HepG2 (cell line): ENCODE data around the gene ADCK2. TPM values are rescaled to one million over a fixed set of nuclear protein-coding genes. Genes with fewer than 3 reads are reported as not detected.

Experiments used
- ATAC-seq: fragments of 200-7000 bp; cut with Tn5 transposase; 3 replicates; pipeline ENCODE4 v1.9.1; 2020; ENCODE audit warnings: mild to moderate bottlenecking, moderate library complexity
- BruUV-seq: library from RNA; stranded (reverse); fragments of 400-500 nt; replicated peaks from 2 replicates; lab custom pipeline; 2021; lab: Mats Ljungman, UMichigan
- CTCF ChIA-PET: fragments of 300-600 bp; formaldehyde crosslinking; extraction: SDS; loops from one replicate; lab custom pipeline; 2021; ENCODE audit warnings: low total read pairs, inconsistent platforms, low intra/inter-chr PET ratio; lab: Yijun Ruan, JAX
- POLR2A ChIA-PET: fragments of 350-600 bp; sonication (Branson Sonifier 250); formaldehyde crosslinking; loops from one replicate; lab custom pipeline; 2020; ENCODE audit warnings: antibody characterized with exemption, inconsistent platforms; lab: Yijun Ruan, JAX
- DNase-seq: peaks from one replicate; pipeline ENCODE4 v3.0.0-alpha.2; 2015; ENCODE audit warnings: low spot score
- FAIRE-seq: peaks from 3 replicates; lab custom pipeline; 2011; peaks lifted over from hg19 to GRCh38; lab: Jason Lieb, UNC
- H2AFZ ChIP-seq: one replicate; pipeline ENCODE4 v1.6.1; 2011; ENCODE audit warnings: low read length, inconsistent platforms
- H3K27ac ChIP-seq: fragments of 300-600 bp; 3 replicates; pipeline ENCODE4 v1.8.0; 2011; ENCODE audit warnings: mixed run types, mild to moderate bottlenecking, mixed read lengths, low read length, inconsistent platforms; ENCODE audit not compliant: insufficient read depth; ENCODE audit errors: extremely low read length
- H3K27me3 ChIP-seq, 2 experiments: fragments of 200-600 bp in 1 of 2; 2 replicates in 1 of 2; 3 replicates in 1 of 2; pipeline versions ENCODE4 v1.6.0 to v1.8.0; 2011; ENCODE audit warnings: low read length in 2 of 2, mild to moderate bottlenecking in 2 of 2, moderate library complexity in 2 of 2, inconsistent platforms in 1 of 2; ENCODE audit not compliant: insufficient read depth in 2 of 2, control insufficient read depth in 1 of 2
- H3K36me3 ChIP-seq, 2 experiments: fragments of 200-600 bp in 1 of 2; replicated peaks in 1 of 2; 2 replicates in 1 of 2; 3 replicates in 1 of 2; pipeline versions ENCODE4 v1.5.1 to v1.8.0; 2011; ENCODE audit warnings: low read length in 2 of 2, inconsistent platforms in 1 of 2; ENCODE audit not compliant: insufficient read depth in 2 of 2, control insufficient read depth in 1 of 2
- H3K4me1 ChIP-seq: 2 replicates; pipeline ENCODE4 v1.5.1; 2012; ENCODE audit warnings: low read length, inconsistent platforms; ENCODE audit not compliant: insufficient read depth
- H3K4me2 ChIP-seq: 2 replicates; pipeline ENCODE4 v1.6.0; 2011; ENCODE audit warnings: low read depth, low read length, inconsistent platforms
- H3K4me3 ChIP-seq, 3 experiments: fragments of 200-600 bp in 1 of 3; sonication (generic), shearing (Covaris generic) in 1 of 3; replicated peaks in 1 of 3; 2 replicates each; pipeline ENCODE4 v1.5.1; 2011 to 2016; ENCODE audit warnings: low read length in 3 of 3, inconsistent platforms in 2 of 3, low read depth in 2 of 3, mild to moderate bottlenecking in 2 of 3, control low read depth in 1 of 3, mixed read lengths in 1 of 3; ENCODE audit not compliant: insufficient read depth in 1 of 3
- H3K79me2 ChIP-seq: one replicate; pipeline ENCODE4 v1.6.1; 2011; ENCODE audit warnings: low read length, inconsistent platforms; ENCODE audit not compliant: insufficient read depth
- H3K9ac ChIP-seq: 2 replicates; pipeline ENCODE4 v1.6.0; 2011; ENCODE audit warnings: mild to moderate bottlenecking, low read depth, low read length, inconsistent platforms; ENCODE audit not compliant: insufficient read depth
- H3K9me3 ChIP-seq: 2 replicates; pipeline ENCODE4 v1.5.1; 2012; ENCODE audit warnings: mild to moderate bottlenecking, low read length
- H4K20me1 ChIP-seq: 2 replicates; pipeline ENCODE4 v1.6.0; 2011; ENCODE audit warnings: inconsistent platforms, mild to moderate bottlenecking, low read length, moderate library complexity; ENCODE audit not compliant: insufficient read depth
- AHR ChIP-seq: IDR thresholded peaks from 2 replicates; pipeline ENCODE4 v1.6.1; 2018; ENCODE audit warnings: missing genetic modification reagents, missing compliant biosample characterization
- HDAC6 ChIP-seq: fragments of 200-600 bp; sonication (generic); IDR thresholded peaks from 2 replicates; pipeline ENCODE4 v1.7.0; 2017; ENCODE audit warnings: mild to moderate bottlenecking, antibody characterized with exemption, low read length, low read depth
- NCOR1 ChIP-seq: fragments of 200-600 bp; sonication (generic); IDR thresholded peaks from 2 replicates; pipeline ENCODE4 v1.7.0; 2017; ENCODE audit warnings: antibody characterized with exemption, low read length, borderline replicate concordance
- NR2F1 ChIP-seq, 2 experiments: fragments of 450-650 bp in 1 of 2; formaldehyde crosslinking in 1 of 2; IDR thresholded peaks; 2 replicates each; pipeline versions ENCODE4 v1.5.0 to v1.6.1; 2016 to 2020; ENCODE audit warnings: mild to moderate bottlenecking in 1 of 2, missing compliant biosample characterization in 1 of 2, missing genetic modification reagents in 1 of 2, moderate library complexity in 1 of 2
- PAX8 ChIP-seq: sonication (generic); formaldehyde crosslinking; IDR thresholded peaks from 2 replicates; pipeline ENCODE4 v1.8.0; 2022; ENCODE audit warnings: mild to moderate bottlenecking, missing genetic modification reagents, borderline replicate concordance
- ZC3H13 ChIP-seq: sonication (generic); formaldehyde crosslinking; IDR thresholded peaks from 2 replicates; pipeline ENCODE4 v1.8.1; 2023; ENCODE audit warnings: mild to moderate bottlenecking, missing genetic modification reagents, moderate library complexity
- ZNF607 ChIP-seq: sonication (generic); formaldehyde crosslinking; IDR thresholded peaks from 2 replicates; pipeline ENCODE4 v1.5.1; 2020; ENCODE audit warnings: missing genetic modification reagents, mild to moderate bottlenecking, borderline replicate concordance
- WGBS: methylation state at CpG from one replicate; pipeline ENCODE4 v1.1.6; 2017; ENCODE audit warnings: low lambda C conversion rate; 5-methylcytosine and 5-hydroxymethylcytosine counted together
- in situ Hi-C: cut with HindIII; loops from 2 replicates; pipeline ENCODE4 v1.10.0; 2017; ENCODE audit warnings: low pct_unique_long_range_greater_than_20kb; ENCODE audit not compliant: extremely low pct_ligation_motif_present
- intact Hi-C: fragments of 100-400 bp; cut with micrococcal nuclease; formaldehyde crosslinking; loops from one replicate; pipeline ENCODE4 v1.10.0; 2022; ENCODE audit not compliant: unreplicated experiment
- polyA plus RNA-seq, 8 experiments: library from polyadenylated mRNA; depleted of rRNA in 3 of 8; stranded (reverse) in 7 of 8; unstranded in 1 of 8; fragments of >200 nt; fragmentation: Illumina TruSeq in 4 of 8; extraction: Trizol in 4 of 8; gene quantifications; 2 replicates each; pipeline versions ENCODE4 v1.2.1 to v1.2.3, GENCODE V29; 2011 to 2016; ENCODE audit warnings: low read depth in 4 of 8, missing spikeins in 1 of 8, mixed read lengths in 1 of 8; ENCODE audit not compliant: insufficient read depth in 1 of 8
- total RNA-seq, 5 experiments: library from RNA; depleted of rRNA; stranded (reverse); fragments of >200 nt; fragmentation: Illumina TruSeq; extraction: Trizol; gene quantifications; 2 replicates each; pipeline ENCODE4 v1.2.3, GENCODE V29; 2016; ENCODE audit warnings: low read depth in 1 of 5
- TF ChIP-seq, protein P1 (sequence below): sonication (generic); formaldehyde crosslinking; IDR thresholded peaks from 2 replicates; pipeline ENCODE4 v1.5.1; 2020; ENCODE audit warnings: missing genetic modification reagents, mild to moderate bottlenecking, borderline replicate concordance
- TF ChIP-seq, protein P2 (sequence below): sonication (generic); formaldehyde crosslinking; conservative IDR thresholded peaks from 2 replicates; pipeline ENCODE4 v1.4.0; 2020; ENCODE audit warnings: mild to moderate bottlenecking, missing genetic modification reagents, moderate library complexity
- TF ChIP-seq, protein P3 (sequence below): sonication (generic); formaldehyde crosslinking; IDR thresholded peaks from 2 replicates; pipeline ENCODE4 v1.4.0; 2020; ENCODE audit warnings: missing genetic modification reagents

ADCK2 gene
- total and polyA plus RNA-seq, 2 of the 13 experiments (the other 11 are each of a cell fraction or from before 2014, with no cell fraction given): 8.6 to 18.8 TPM

DNA sequence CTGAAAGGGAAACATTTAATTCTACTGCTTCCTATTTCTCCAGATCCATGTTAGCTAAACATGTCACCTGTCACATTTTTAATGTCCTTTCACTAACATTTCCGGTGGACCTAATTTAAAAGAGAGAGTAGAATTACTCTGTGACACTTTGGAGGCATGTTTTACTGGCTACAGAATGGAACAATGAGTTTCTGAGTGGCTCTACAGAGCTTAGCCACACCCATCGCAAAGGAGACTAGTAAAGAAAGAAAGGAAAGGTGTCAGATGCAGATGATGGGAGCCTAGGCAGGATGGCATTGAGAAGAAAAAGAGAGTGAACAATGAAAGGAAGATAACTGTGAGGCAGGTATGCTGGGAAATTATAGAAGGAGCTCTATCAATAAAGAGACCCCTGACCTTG is 59.7 kb downstream of the ADCK2 start:
- BruUV-seq: no TSS peak
- H3K9ac ChIP-seq: no peak overlapping the region
- H3K79me2 ChIP-seq: no peaks in the 10 kb centered on the region
- no peaks in the 10 kb centered on the region for H3K27me3 ChIP-seq
- H3K9me3 ChIP-seq: no peaks in the 10 kb centered on the region
- no peaks in the 10 kb centered on the region for H3K4me1 ChIP-seq
- no peak overlapping the region for H3K4me3 ChIP-seq
- POLR2A ChIA-PET: no interaction called here
- intact Hi-C loops (no loop called here), in situ Hi-C loops (no loop called here)
- WGBS: 97% methylated on average over 2 of the region's 2 CpGs
- no peak for DNase-seq
- no peak overlapping the region for H3K27ac ChIP-seq
- TF ChIP-seq NCOR1 (no peak), AHR (CRISPR knock-in tag) (no peak), ZC3H13 (CRISPR knock-in tag) (no peak)
- TF ChIP-seq, protein P1, sequence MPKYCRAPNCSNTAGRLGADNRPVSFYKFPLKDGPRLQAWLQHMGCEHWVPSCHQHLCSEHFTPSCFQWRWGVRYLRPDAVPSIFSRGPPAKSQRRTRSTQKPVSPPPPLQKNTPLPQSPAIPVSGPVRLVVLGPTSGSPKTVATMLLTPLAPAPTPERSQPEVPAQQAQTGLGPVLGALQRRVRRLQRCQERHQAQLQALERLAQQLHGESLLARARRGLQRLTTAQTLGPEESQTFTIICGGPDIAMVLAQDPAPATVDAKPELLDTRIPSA (CRISPR knock-in tag): no peak
- no peaks in the 10 kb centered on the region for H4K20me1 ChIP-seq
- H2AFZ ChIP-seq: no peak overlapping the region
- no peak for ATAC-seq
- no peak for FAIRE-seq
- H3K36me3 ChIP-seq: peaks cover 4 to 8% of the 10 kb centered on the region in 2 experiments; a peak in 3 of 5 replicates
- CTCF ChIA-PET: no interaction called here
- H3K4me2 ChIP-seq: no peak overlapping the region

GRCh38 chr7:140734096-140734495 is 61.4 kb downstream of the ADCK2 start:
- Histone ChIP-seq H3K27ac (no peak overlapping the region), H3K4me3 (no peak overlapping the region), H3K4me1 (no peaks in the 10 kb centered on the region), H3K79me2 (no peaks in the 10 kb centered on the region), H4K20me1 (no peaks in the 10 kb centered on the region), H3K36me3 (peaks cover 5 to 20% of the 10 kb centered on the region in 2 experiments; a peak in 3 of 5 replicates), H3K9me3 (no peaks in the 10 kb centered on the region), H3K9ac (no peak overlapping the region), H3K4me2 (no peak overlapping the region), H2AFZ (no peak overlapping the region), H3K27me3 (no peaks in the 10 kb centered on the region)
- 92% methylated on average over 2 of the region's 2 CpGs for WGBS
- CTCF ChIA-PET: no interaction called here
- DNase-seq (no peak), FAIRE-seq (no peak), ATAC-seq (no peak)
- no TSS peak for BruUV-seq
- in situ Hi-C loops (no loop called here), intact Hi-C loops (no loop called here)
- POLR2A ChIA-PET: no interaction called here
- TF ChIP-seq, protein P2, sequence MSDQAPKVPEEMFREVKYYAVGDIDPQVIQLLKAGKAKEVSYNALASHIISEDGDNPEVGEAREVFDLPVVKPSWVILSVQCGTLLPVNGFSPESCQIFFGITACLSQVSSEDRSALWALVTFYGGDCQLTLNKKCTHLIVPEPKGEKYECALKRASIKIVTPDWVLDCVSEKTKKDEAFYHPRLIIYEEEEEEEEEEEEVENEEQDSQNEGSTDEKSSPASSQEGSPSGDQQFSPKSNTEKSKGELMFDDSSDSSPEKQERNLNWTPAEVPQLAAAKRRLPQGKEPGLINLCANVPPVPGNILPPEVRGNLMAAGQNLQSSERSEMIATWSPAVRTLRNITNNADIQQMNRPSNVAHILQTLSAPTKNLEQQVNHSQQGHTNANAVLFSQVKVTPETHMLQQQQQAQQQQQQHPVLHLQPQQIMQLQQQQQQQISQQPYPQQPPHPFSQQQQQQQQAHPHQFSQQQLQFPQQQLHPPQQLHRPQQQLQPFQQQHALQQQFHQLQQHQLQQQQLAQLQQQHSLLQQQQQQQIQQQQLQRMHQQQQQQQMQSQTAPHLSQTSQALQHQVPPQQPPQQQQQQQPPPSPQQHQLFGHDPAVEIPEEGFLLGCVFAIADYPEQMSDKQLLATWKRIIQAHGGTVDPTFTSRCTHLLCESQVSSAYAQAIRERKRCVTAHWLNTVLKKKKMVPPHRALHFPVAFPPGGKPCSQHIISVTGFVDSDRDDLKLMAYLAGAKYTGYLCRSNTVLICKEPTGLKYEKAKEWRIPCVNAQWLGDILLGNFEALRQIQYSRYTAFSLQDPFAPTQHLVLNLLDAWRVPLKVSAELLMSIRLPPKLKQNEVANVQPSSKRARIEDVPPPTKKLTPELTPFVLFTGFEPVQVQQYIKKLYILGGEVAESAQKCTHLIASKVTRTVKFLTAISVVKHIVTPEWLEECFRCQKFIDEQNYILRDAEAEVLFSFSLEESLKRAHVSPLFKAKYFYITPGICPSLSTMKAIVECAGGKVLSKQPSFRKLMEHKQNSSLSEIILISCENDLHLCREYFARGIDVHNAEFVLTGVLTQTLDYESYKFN: no peak
- TF ChIP-seq ZNF607 (CRISPR knock-in tag): no peak
- no peak for TF ChIP-seq HDAC6
- no peak for TF ChIP-seq NR2F1 (CRISPR knock-in tag; IDR thresholded peaks at IDR 0.05)
- TF ChIP-seq, protein P3, sequence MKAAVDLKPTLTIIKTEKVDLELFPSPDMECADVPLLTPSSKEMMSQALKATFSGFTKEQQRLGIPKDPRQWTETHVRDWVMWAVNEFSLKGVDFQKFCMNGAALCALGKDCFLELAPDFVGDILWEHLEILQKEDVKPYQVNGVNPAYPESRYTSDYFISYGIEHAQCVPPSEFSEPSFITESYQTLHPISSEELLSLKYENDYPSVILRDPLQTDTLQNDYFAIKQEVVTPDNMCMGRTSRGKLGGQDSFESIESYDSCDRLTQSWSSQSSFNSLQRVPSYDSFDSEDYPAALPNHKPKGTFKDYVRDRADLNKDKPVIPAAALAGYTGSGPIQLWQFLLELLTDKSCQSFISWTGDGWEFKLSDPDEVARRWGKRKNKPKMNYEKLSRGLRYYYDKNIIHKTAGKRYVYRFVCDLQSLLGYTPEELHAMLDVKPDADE (CRISPR knock-in tag): no peak
- TF ChIP-seq PAX8 (CRISPR knock-in tag): no peak
